Fibroblast of gingiva (primary cell): ENCODE results near the gene SPA17.

Source experiments
- DNase-seq: peaks from one replicate; pipeline ENCODE4 v3.0.0-alpha.2; 2011; ENCODE audit warnings: low read depth

SPA17 gene

GRCh38 chr11:124724979-124725718, 51.4 kb downstream of the SPA17 start:
- no peak for DNase-seq

- no peak for DNase-seq
These were observed 52.0 kb downstream of the SPA17 start for GRCh38 chr11:124725719-124726105.

GRCh38 chr11:124727474-124727873, 53.8 kb downstream of the SPA17 start:
- DNase-seq = no peak

DNA sequence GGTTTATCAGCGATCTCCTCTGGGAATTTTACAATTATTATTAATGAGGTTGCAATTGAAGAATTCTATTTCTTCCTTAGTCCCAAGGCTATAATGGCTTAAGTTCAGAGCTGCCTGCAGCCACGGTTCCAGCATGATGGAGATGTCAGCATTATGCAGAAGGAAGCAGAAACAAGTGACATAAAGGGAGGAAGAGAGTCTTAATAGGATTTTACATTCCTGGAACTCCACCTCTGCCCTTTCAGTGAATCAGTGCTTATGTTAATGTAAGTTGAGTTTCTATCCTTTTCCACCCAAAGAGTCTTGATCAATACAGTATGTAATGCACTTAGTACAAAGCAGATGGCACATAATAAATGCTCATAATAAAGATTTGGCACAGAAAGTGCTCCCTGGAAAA, 54.4 kb downstream of the SPA17 start:
- no peak for DNase-seq

DNA sequence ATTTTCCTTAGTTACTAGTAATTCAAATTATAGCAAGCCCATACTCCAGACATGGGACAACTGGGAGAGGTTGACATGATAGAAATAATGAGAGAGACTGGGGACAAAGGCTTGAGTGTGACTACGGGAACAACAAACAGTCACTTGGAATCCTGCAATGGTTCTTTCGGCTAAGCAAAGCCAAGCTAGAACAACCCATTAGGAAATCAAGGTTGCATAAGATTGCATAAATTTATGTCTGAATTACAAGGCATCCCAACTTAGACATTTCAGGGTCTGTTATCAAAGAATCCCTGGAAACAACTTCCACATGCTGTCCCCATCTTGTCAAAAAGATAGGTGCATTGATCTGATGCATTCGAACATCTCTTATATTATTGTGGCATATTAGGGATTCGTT, 55.9 kb downstream of the SPA17 start:
- DNase-seq = no peak

DNA sequence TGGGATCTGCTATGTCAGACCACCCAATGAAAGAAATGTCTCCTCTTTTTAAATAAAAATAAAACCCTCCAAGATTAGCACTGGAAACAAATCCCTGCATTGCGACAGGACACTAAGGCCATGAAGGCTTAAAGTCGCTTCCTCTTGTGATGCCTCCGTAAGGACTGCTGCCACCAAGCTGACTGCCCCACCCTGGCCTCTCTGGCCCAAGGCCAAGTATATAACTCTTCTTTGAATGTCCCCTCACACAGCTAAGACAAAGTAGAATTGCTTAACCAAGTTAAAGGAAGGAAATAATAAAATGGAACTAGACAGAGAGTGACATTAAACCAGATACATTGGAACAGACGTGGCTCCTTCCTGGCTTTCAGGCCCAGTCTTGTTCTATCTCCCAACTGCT, 58.5 kb downstream of the SPA17 start:
- no peak for DNase-seq

GRCh38 chr11:124736736-124737135, 63.0 kb downstream of the SPA17 start:
- no peak for DNase-seq

DNA sequence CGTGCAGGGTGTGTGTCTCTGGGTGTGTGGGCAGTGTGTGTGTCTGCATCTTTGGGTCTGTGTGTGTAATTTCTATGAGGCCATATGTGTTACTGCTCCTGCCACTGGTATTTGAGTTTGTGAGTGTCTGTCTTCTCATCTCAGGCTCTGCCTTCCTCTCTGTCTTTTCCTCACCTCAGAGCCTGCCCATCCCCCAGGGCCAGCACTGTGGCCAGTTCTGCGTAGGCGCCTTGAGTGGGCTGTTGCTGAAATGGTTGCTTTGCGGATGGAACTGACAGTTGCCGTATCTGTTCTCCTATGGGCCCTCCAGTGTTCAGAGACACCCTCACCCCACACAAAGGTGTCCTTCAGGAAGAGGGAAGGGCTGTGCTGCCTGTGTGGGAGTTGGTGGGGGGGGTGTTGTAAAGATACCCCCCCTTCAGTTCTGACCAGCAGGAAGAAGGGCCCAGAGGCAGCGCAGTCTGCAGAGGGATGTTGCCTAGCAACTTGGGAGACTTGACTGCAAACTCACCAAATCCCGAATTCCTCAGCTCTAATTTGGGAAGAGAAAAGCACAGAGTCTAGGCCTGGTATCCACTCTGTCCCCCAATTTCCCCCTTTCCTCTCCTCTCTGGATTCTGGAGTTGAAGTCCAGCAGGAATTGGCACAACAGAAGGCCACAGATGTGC, 64.1 kb downstream of the SPA17 start:
- no peak for DNase-seq

GRCh38 chr11:124738713-124739478, 65.2 kb downstream of the SPA17 start:
- no peak for DNase-seq

GRCh38 chr11:124739479-124740276, 66.0 kb downstream of the SPA17 start, which contains the start of gene NRGN:
Gene NRGN (plus strand): TSS chr11:124739942. CDS start chr11:124740085, 143 bp downstream.
- DNase-seq = peak; percentile 77

- no peak for DNase-seq
These were observed 66.7 kb downstream of the SPA17 start for GRCh38 chr11:124740277-124740882.

DNA sequence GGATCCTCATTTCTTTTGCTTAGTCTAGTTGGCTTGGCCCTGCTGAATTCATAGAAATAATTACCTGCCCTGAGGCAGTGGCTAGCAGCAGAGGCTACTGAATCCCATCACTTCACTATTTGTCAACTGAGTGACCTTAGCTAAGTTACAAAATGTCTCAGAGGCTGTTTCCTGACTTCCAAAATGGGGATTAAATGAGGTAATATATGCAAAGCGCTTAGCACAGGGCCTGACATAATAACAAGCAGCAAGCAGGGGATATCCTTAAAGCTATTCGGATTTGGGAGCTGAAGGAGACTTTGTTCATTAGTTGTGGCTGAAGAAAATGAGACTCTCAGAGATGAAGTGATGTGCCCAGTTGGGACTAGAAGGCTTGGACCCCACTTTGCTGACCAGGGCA, 68.9 kb downstream of the SPA17 start:
- no peak for DNase-seq

DNA sequence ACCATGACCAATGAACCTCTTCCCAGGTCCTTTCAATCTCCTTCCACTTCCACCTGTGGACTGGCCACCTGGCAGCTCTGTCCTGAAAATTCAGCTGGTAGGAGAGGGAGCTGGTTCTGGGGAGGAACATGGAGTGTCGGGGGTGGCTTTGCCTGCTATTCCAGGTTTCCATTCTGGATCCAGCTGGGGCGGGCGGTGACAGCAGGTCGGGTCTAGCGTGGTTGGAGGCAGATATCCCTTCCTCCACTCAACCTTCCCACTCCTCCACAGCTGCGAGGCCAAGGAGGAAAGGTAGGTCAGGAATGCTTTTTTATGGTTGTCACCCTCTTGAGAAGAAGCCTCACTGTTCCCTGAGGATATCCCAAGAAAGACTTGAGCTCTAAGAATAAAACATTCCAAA, 69.3 kb downstream of the SPA17 start:
- DNase-seq = no peak

DNA sequence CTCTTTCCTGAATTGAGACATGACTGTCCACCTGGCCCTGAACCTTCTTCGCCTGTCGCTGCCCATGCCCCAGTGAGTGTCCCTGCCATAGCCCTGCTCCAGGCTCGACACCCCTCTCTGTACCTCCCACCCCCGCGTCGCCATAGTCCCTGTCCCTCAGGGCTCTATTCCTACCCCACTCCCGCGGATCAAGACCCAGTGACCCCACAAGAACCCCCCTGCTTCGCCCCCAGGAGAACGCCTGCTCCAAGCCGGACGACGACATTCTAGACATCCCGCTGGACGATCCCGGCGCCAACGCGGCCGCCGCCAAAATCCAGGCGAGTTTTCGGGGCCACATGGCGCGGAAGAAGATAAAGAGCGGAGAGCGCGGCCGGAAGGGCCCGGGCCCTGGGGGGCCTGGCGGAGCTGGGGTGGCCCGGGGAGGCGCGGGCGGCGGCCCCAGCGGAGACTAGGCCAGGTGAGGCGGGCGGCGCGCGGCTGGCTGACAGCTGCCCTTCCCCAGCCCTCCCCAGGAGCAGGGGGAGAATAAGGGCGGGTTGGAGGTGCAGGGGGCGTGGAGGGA, 71.6 kb downstream of the SPA17 start:
- no peak for DNase-seq

DNA sequence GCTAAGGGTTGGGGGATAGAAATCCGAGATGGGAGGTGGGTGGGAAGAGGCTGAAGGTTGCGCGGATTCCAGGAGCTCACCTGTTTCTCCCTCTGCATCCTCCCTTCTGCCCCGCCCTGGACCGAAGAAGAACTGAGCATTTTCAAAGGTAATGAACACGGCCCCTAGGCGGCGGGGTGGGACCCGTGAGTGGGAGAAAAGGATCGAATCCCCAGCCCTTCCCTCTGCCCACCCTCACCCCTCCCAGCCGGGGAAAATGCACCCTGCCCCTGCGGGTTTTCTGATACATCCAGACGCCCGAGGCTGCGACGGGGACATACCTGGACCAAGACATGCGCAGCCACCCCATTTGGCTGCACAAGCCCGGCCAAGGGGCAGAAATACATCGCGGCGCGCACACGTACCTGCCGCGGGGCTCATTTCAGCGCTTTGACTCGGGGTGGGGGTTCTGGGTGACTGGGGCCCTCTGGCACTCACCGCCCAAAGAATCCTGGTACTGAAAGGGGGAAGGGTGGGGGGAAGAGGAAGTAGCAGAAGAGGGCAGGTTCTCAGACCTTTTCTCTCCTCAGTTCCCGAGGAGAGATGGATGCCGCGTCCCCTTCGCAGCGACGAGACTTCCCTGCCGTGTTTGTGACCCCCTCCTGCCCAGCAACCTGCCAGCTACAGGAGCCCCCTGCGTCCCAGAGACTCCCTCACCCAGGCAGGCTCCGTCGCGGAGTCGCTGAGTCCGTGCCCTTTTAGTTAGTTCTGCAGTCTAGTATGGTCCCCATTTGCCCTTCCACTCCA, 72.3 kb downstream of the SPA17 start:
- DNase-seq = no peak

GRCh38 chr11:124746621-124747243, 73.0 kb downstream of the SPA17 start:
- peak; percentile 67 for DNase-seq
